HG02943 (cell line): Measurements from ENCODE around the gene DYSF.

Experiments
- ATAC-seq: cut with Tn5 transposase; IDR thresholded peaks from one replicate; pipeline ENCODE4 v1.9.1; 2021; ENCODE audit warnings: mild to moderate bottlenecking, low read depth, moderate library complexity; ENCODE audit not compliant: unreplicated experiment

Gene DYSF

DNA sequence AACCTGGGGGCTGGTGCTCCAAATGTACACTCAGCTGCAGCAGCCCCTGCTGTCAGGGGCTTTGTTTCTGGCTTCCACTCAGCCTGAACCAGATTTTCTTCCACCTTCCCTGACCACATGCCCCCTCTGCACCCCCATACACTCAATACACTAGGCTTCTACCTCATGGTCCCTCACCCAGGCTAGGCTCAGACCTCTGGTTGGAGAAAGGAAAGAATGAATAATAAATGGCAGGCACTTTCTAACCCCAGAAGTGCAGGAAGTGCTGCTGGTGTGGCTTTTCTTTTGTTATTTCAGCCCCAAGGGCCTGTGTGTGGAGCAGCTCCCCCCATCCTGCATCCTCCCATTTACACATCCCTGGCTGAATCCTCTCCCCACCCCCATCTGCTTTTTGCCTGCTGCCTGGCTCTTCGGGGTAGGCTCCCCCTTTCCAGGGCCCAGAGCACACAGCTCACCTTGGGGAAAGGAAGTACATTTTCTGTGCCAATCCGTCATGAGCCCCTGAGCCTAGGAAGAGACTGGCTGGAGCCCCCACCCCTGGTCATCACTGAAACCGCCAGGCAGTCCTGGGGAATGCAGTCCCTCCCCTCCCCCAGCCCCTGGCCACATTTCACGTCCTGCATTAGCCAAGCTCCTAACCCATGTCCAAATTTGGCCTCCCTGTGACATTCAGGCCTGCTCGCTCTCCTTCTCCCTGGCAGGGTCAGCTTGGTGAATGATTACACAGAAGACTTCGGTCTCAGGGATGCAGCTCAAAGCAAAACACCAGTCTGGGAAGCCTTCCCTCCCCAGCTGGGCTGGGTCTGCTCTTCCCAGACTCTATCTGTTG, 2.6 kb downstream of the DYSF start:
- ATAC-seq: no peak

DNA sequence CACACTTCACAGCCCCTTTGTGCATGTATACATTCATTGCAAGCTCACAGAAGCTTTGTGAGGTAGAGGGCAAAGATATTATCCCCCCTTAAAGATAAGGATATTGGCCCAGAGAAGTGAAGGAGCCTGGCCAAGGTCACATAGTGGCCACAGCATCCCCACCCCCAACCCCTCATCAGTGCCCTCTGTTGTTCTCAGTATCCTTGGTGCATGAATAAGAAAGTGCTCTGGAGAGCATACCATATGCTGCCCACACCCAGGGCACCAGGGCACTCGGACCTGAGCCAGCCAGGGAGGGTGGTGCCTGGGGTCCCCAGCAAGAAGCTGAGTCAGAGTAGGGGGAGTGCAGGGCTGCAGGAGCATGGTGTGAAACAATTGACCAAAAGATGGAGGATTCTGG, 3.3 kb downstream of the DYSF start:
- no peak for ATAC-seq

DNA sequence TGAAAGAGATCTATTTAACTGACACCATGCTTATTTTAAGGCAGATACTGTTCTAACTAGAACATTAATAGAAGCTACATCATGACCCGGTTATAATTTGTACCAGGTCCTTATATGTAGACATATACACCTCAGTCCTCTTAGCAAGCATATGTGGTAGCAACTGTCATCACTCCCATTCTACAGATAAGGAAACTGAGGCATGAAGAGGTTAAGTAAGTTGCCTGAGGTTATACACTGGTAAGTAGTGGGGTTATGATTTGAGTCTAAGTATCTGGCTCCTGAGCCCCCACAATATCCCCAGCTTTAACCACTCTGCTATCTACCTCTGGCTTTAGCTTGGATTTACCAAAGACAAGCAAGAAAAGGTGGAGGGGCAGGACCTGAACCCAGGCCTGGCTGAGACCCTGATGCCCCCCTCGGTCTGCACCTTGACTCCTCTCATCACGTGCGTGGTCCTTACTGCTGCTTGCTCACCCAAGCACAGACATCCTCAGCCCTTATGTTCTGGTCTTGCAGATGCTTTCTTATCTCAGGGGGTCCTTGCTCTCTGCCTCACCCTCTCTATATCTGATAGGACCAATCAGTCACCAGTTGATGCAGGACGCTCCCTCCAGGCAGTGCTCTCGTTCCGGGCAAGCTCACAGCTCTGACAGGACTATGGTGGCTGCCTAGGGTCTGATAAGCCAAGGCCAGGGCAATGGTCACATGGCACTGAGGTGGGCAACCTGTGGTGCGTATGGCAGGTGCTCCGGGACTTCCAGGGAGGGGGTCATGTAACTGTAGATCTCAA, 4.0 kb downstream of the DYSF start:
- no peak for ATAC-seq

DNA sequence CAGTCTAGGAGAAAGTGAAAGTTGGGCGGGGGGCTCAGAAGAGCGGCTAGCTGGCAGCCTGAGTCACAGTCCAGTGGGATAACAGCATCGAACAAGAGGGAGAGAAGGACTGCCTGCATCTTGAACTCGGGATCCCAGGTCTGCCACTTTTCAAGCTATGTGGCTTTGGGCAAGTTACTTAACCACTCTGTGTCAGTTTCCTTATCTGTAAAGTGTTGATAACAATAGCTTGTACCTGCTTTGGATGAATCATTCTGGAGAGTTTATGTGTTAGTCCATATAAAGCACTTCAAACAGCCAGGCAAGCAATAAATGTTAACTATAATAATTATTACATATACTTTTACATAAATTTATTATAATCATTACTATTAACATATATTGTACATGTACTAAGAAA, 4.6 kb downstream of the DYSF start:
- no peak for ATAC-seq

DNA sequence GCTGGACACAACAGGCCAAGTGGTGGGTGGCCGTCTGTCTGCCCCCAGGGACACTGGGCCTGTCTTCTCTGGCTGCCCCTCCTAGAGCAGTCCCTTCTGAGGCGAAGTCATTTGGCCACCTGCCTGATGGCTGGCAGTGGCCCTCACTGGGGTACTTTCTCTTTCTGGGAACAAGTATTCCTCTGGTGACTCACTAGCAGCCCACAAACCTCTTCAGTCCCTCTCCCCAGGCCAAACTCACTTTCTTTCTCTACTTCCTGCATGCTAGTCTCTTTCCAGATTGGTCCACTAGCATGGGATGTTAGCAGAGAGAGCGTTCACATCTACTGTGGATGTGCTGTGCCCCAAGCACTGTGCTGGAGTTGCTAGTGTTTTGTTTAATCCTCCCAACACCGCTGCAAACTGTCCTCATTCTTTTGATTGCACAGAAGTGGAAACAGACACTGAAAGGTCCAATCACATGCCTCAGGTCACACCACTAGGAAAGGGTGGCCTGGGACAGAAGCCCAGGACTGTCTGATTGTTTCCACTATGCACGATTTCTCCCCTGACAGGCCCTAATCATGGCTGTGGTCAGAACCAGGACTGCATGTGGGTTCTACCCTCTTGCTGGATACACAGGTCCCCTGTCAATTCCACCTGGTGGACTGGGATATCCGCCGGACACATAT, 5.2 kb downstream of the DYSF start:
- ATAC-seq: no peak

DNA sequence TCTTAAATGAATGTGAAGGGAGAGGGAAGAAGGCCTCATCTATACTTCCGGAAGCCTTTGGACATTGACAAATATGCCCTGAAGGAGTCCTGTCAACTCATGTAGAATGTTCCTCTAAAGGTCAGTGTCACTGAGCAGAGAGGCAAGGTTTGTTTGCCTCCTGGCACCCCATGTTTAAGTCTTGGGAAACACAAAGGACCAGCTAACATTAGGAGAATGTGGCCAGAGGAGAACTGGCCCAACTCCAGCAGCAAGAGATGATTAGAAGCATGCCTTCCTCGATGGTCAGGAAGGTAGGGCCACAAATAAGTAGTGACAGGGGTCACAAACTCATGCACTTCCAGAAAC, 5.7 kb downstream of the DYSF start:
- no peak for ATAC-seq

DNA sequence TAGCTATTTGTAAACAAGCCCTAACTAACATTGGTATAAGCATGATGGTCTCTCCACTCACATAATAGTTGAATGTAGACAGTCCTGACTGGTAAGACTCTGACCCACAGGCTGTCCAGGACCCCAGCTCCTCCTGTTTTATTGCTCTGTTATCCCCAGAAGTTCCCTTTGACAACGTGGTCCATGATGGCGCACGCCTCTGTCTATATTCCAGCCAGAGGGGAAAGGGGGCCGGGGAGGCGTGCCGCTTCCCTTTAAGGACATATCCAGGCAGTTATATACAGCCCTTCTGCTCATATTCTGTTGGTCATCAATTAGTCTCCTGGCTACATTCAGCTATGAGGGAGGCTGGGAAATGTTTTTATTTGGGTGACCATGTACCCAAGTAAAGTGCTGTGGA, 6.7 kb downstream of the DYSF start:
- no peak for ATAC-seq

DNA sequence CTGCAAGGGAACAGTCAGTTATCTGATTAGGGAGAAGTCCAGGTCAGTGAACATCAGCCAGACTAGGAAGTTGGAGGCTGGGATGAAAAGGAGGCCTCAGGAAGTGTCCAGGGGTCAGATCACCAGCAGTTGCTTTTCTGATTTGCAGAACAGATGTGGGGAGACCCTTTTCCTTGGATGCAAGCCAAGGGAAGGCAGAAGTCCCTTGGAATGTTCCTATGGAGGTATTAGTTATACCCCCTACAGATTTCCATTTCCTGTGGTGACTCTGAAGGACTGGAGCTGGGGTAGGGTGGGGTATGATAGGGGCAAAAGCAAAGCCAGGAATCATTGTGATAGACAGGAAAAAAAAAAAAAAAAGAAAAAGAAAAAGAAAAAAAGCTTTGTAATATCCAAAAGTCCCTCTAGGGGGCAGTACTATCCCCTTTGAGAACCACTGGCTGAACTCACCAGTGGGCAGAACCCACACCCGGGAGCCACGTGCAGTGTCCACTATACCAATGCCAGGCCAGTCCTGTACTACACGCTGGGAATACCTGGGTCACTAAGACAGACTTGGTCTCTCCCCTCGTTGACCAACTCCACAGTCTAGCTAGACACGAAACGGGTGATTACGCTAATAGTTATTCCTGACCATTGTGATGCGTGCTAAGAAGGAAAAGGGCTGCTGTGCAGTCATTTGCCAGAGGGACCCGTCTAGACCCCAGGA, 7.4 kb downstream of the DYSF start:
- no peak for ATAC-seq

DNA sequence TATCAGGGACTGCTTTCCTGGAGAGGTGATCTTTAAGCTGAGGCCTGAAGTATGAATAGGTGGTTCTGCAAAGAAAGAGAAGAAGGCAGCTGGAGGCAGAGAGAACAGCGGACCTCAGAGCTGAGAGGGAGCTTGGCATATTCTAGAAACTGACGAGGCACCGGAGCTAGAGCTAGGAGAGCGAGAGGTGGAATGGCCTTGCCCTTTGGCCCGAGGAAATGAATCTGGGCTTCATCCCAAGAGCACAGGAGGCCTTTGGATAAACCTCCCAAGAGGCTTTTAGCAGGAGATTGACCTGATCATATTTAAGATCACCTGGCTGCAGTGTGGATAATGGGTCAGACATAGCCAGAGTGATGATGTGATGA, 7.9 kb downstream of the DYSF start:
- ATAC-seq: no peak

DNA sequence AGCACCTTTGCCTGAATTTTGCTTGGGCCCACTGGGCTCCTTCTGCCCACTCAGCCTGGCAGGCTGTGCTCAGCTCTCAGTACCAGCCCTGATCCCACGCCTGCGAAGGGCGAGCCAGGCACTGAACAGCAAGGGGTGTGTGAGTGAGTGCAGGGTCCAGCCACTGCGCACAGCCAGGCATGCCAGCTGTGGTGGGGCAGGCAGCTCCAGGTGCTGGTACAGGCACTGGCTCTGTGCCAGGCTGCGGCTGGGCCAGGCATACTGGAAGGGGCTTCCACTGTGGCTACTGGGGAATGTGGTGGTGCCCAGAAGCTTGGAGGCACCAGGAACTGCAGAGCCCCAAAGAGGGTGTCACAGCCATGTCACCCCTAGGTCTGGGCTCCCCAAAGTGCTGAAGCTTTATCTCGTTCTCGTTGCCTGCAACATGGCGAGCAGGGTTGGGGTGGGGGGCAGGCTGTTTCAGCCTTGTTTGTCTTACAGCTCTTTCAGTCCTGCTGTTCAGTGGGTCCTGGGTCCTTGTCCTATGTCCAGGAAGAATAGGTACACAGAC, 8.8 kb downstream of the DYSF start:
- ATAC-seq: no peak

DNA sequence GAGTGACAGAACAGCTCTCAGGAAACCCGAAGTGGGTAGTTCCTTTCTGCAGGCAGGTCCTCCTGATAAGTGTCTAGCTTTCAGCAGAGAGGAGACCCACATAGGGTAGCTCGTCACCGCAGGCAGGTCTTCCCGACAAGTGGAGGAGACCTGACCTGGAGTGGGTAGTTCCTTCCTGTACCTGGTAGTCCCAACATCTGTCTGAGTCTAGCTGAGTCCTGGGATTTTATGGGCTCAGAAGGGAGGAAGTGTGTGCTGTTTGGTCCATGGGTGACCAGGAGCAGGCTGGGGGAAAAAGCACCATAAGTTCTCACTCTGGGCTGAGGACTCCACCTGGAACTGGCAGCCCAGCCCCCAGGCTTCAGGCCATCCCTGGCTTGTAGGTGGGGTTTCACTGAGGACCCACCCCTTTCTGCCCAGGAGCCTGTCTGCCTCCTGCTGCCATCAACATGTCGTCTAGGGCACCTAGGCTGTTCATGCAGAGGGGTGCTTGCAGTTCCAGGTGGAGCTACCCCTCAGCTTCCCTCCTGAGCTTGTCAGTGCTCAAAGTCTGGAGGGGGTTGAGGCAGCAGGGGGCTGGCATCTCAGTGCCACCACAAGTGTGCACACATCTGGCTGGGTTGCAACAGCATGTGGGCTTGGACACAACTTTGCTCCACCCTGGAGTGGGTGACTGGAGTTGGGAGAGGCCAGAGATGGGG, 9.4 kb downstream of the DYSF start:
- no peak for ATAC-seq

DNA sequence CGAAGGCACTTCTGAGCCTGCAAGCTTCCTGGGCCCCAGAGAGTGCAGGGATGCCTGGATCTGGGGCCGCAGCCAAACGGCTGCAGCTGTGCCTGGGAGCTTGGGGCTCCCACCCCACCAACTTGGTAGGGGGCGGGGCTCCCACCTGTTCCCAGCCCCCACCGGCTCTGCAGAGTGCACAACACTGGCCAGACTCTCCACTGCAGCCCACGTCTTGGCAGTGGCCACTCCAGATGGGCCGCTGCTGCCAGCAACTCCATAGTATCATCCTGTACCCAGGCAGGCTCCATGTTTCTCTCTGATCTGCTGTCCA, 9.9 kb downstream of the DYSF start:
- no peak for ATAC-seq

DNA sequence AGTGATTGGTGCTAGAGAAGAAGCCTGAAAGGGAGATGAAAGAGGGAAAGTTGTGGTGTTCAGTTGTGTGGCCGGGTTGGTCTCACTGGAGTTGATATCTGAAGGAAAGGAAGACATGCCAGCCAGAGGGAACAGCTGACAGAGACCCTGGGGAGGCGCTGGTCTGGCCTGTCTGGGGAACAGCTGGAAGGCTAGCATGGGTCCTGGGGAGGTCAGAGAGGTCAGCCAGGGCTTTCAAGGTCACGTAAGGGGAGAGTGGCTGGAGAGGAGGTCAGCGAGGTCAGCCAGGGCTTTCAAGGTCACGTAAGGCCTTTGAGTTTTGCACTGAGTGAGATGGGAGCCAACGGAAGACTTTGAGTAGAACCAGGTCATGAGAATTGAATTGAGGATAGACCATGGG, 11.0 kb downstream of the DYSF start:
- no peak for ATAC-seq

DNA sequence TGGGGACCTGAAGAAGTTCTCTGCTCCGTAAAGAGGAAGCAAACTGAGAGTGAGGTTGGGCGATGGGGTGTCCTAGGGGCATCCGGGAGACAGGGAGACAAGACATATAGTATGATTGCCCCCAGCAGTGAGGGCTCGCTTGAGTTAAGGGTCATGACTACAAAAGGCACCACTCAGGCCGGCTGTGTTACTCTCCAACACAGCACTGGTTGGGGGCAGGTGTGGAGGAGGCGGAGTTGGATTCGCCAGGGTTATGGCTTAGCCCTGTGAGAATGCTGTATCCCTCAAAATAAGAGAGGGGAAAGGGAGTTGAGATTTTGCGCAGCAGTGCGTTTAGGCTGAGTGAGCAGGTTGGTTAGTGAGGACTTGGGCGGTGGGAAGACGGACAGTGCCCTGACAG, 12.0 kb downstream of the DYSF start:
- no peak for ATAC-seq

DNA sequence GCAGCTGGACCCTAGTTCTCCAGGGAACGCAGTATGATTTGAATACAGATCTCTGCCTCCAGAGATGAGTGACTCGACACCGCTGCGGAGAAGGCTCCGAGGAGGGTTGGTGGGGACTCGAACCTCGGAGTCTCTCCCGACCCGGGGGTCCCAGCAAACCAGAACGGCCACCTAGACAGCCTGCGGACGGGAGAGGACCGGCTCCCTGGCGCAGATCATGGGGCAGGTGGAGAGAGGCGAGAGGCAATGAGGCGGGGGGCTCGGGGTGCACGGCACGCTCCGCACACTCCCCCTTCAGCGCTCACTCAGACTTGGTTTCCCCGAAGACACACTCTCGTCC, 12.6 kb downstream of the DYSF start:
- ATAC-seq: no peak

DNA sequence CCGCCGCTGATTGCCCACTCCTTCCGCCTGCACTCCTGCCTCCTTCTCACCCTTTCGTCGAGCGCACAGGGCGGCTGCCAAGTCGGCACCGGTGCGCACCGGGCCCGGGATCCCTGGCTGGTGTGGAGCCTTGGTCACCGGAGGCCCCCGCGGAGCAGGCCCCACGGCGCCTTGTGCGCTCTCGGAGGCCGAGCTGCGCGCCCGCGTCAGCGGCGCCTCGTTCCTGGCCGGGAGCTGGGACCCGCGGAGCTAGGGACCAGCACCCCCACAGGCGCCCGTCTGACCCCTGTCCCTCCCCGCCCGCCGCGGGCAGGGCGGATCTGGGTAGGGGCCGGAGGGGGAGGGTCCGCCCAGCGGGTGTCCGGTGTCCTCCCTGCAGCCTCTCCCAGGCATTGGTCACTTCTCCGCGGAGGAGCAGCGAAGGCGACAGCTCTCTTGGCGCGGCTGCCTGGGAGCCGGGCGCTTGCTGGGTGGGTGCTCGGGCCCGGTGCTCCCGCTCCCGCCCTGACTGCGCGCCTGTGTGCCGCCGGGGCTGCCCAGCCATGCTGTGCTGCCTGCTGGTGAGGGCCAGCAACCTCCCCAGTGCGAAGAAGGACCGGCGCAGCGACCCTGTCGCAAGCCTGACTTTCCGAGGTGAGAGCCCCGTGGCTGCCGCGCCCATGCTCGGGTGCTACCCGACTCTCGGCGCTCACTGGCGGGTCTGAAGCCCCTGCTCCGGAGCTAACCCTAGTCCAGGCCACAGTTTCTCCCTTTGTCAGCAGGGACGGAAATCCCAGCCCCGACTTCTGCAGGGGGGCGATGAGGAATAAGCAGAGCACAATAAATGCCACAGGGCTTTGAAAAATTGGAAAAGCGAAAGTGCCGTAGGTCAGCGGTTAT, 13.2 kb downstream of the DYSF start:
- ATAC-seq: no peak

DNA sequence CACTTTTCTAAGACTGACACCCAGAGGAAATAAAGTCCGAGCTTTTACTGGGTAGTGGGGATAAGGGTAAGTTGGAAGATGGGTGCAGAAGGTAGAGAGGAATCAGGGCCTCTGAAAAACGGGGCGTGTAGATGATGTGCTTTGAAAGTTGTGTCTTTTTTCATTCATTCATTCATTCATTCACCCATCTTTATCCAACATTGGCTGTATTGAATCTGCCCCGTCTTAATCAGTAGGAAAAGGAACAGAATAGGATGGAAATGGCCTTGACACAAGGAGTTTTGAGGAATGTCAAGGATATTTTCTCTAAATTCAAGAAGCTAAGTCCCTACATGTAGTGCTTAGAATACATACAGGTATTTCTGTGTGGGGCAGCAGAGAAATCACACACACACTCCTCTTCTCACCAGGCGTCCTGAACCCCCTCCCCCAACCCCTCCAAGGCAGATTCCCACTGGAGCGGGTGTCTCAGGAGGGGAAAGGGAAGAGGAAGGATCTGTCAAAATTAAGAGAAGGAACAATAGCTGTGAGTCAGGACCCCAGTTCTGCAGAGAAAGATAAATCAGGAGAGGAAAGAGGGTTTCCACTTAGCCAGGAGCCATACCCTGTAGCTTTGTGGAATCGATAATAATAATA, 13.9 kb downstream of the DYSF start:
- no peak for ATAC-seq

DNA sequence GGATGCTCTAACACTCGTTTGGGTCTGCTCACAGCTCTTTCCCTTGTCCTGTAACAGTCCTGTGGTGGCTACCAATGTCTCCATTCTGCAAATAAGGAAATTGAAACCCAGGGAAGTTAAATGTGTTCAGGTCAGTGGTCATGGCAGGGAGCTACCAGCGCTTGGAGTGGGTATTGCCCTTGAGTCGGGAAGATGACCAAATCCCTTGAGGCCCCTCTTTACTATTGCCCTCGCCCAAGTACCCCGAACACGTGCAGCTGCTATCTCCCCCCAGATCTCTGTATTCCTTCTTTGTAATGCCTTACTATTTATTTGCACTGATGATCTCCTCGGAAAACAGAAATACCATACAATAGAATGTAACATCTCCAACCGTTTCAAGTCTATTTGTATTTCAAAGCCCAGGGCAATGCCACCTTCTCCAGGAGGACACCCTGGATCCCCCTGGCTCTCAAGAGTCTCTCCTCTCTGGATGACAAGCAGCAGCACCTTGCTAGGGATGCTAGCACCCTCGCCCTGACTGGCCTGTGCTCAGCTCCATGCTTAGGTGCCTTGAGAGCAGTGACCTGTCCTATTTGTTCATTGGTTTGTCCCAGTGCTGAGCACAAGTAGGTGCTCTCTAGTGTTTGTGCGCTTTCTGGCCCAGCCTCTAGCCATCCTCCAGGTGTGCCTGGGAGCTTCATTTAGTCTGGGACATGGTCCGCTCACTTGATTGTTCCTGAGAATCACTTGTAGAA, 15.1 kb downstream of the DYSF start:
- no peak for ATAC-seq
